ENCODE data around the gene ENTPD3.

DNA sequence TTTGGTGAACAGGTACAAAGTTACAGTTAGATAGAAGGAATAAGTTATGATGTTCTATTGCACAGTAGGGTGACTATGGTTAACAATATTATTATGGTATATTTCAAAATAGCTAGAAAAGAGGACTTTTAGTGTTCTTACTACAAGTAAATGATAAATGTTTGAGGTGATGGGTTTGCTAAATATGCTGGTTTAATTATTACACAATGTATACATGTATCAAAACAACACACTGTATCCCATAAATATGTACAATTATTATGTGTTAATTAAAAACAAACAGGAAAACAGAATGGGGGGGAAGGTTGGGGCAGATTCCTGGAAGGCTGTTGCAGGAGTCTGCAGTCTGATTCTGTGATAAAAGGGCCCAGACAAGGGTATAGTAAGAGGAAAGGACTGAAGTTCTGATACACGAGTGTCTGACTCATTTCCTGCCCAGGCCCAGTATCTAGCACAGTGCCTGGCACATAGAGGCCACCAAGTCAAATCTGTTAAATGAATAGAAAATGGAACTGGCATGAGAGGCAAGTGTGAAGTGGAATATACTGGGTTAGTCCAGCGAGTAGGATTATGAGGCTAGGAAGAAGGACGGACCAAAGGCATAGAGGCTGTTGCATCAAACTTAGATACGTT is 7.2 kb upstream of the ENTPD3 start:
- TF ChIP-seq, protein P1, sequence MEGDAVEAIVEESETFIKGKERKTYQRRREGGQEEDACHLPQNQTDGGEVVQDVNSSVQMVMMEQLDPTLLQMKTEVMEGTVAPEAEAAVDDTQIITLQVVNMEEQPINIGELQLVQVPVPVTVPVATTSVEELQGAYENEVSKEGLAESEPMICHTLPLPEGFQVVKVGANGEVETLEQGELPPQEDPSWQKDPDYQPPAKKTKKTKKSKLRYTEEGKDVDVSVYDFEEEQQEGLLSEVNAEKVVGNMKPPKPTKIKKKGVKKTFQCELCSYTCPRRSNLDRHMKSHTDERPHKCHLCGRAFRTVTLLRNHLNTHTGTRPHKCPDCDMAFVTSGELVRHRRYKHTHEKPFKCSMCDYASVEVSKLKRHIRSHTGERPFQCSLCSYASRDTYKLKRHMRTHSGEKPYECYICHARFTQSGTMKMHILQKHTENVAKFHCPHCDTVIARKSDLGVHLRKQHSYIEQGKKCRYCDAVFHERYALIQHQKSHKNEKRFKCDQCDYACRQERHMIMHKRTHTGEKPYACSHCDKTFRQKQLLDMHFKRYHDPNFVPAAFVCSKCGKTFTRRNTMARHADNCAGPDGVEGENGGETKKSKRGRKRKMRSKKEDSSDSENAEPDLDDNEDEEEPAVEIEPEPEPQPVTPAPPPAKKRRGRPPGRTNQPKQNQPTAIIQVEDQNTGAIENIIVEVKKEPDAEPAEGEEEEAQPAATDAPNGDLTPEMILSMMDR (optimal IDR thresholded peaks at IDR 0.05 in 1 of 3, IDR thresholded peaks at IDR 0.05 in 1 of 3, conservative IDR thresholded peaks at IDR 0.05 in 1 of 3; ENCODE audit: extremely low read depth in 1 of 3, insufficient read depth in 2 of 3, low read length in 3 of 3): no peak
- no peak for TF ChIP-seq EZH2 (IDR thresholded peaks at IDR 0.05; ENCODE audit: low read length)

All from keratinocyte (primary cell).